ENCODE data around the gene RSPH10B2. TPM values are rescaled to one million over a fixed set of nuclear protein-coding genes. Genes with fewer than 3 reads are reported as not detected.
A peak's percentile ranks its signal among the peaks of the same experiment; 100 is the strongest.
"Not testable (repeated sequence)": the region's sequence is repeated elsewhere in the genome, so short reads cannot be mapped to it uniquely, and the experiment has no call there.

RSPH10B2 gene
- total RNA-seq, 1 experiment from 2014 or later = 0.33 TPM

- peak overlapping the region in 1 of 3 experiments; percentile 90; a peak in 3 of 7 replicates for H3K27ac Mint-ChIP-seq
- not testable (repeated sequence) for H3K4ac ChIP-seq (ENCODE audit: low read depth, low read length); H4K5ac ChIP-seq (ENCODE audit: insufficient read length, low read depth, low read length); H3K27me3 Mint-ChIP-seq (ENCODE audit: low read depth); H2BK20ac ChIP-seq (ENCODE audit: low read depth, low read length, poor library complexity, severe bottlenecking); H3K56ac ChIP-seq (ENCODE audit: insufficient read length, low read depth, low read length); H3K18ac ChIP-seq (ENCODE audit: insufficient read length, low read depth, low read length); H2AK5ac ChIP-seq (ENCODE audit: insufficient read length, low read length); H3K9ac ChIP-seq (ENCODE audit: extremely low read depth, insufficient read length, low read length); H4K8ac ChIP-seq (replicated peaks; ENCODE audit: insufficient read length, low read depth, low read length); H3K4me3 Mint-ChIP-seq; H3K79me2 ChIP-seq (ENCODE audit: insufficient read depth, low read length); H3K4me1 ChIP-seq (ENCODE audit: insufficient read depth, low read length); H3K4me1 Mint-ChIP-seq; H2BK120ac ChIP-seq (ENCODE audit: low read depth, low read length, poor library complexity, severe bottlenecking); H4K91ac ChIP-seq (ENCODE audit: insufficient read length, low read depth, low read length); H3K4me2 ChIP-seq (ENCODE audit: insufficient read depth, insufficient read length, low read length); H3K27me3 ChIP-seq (ENCODE audit: insufficient read depth, low read length); H3K9me3 Mint-ChIP-seq; H3K9me3 ChIP-seq (ENCODE audit: control insufficient read depth, low read depth, low read length); H4K20me1 ChIP-seq (ENCODE audit: control insufficient read depth, insufficient read depth, insufficient read length); H2AFZ ChIP-seq (ENCODE audit: low read length); H3K14ac ChIP-seq (ENCODE audit: insufficient read depth, low read length); H3K27ac ChIP-seq (ENCODE audit: insufficient read length, low read depth, low read length); H2BK12ac ChIP-seq (ENCODE audit: insufficient read length, low read depth, low read length); H2BK5ac ChIP-seq (ENCODE audit: insufficient read length, low read length); H3T11ph ChIP-seq (ENCODE audit: low read length); H3K23me2 ChIP-seq (ENCODE audit: insufficient read length, low read depth, low read length, poor library complexity, severe bottlenecking); H3K79me1 ChIP-seq (ENCODE audit: insufficient read depth, low read depth, low read length, poor library complexity, severe bottlenecking); H3K36me3 Mint-ChIP-seq (ENCODE audit: insufficient read depth in 1 of 3, low read depth in 3 of 3); H2BK15ac ChIP-seq (ENCODE audit: low read depth, low read length); DNase-seq; H3K23ac ChIP-seq (ENCODE audit: insufficient read length, low read depth, low read length)
- WGBS (ENCODE audit: extremely low coverage, insufficient read length, low lambda C conversion rate) = no CpG with 5 or more reads among the region's 6 CpGs
Observed at GRCh38 chr7:6750173-6750572, 3.7 kb upstream of the RSPH10B2 start.

DNA sequence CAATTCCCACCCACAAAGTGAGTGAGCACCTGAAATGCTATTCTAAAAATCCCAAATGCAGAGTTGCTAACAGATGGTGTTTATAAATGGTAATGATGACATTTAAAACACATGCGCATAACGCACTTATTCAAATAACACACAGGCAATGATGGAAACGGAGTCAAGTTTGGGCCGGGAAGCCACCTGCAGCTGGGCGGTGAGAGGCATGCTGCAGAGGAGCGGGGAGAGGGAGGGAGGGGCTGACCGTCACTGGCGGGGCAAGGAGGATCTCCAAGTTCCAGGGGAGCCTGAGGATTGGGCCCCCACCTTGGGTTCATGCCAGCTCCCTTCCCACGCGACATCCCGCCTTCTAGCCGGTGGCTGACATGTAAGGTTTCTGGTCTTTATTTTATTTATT, 7.3 kb downstream of the RSPH10B2 start:
- H4K20me1 ChIP-seq (ENCODE audit: control insufficient read depth, insufficient read depth, insufficient read length); H3K4me2 ChIP-seq (ENCODE audit: insufficient read depth, insufficient read length, low read length); H4K5ac ChIP-seq (ENCODE audit: insufficient read length, low read depth, low read length); H2BK20ac ChIP-seq (ENCODE audit: low read depth, low read length, poor library complexity, severe bottlenecking); H3K9ac ChIP-seq (ENCODE audit: extremely low read depth, insufficient read length, low read length); H3K4me1 Mint-ChIP-seq; H3K23me2 ChIP-seq (ENCODE audit: insufficient read length, low read depth, low read length, poor library complexity, severe bottlenecking); H3T11ph ChIP-seq (ENCODE audit: low read length); H3K18ac ChIP-seq (ENCODE audit: insufficient read length, low read depth, low read length); H3K56ac ChIP-seq (ENCODE audit: insufficient read length, low read depth, low read length); H2BK15ac ChIP-seq (ENCODE audit: low read depth, low read length); H2BK120ac ChIP-seq (ENCODE audit: low read depth, low read length, poor library complexity, severe bottlenecking); H3K23ac ChIP-seq (ENCODE audit: insufficient read length, low read depth, low read length); H3K79me2 ChIP-seq (ENCODE audit: insufficient read depth, low read length); H3K9me3 Mint-ChIP-seq; H4K8ac ChIP-seq (replicated peaks; ENCODE audit: insufficient read length, low read depth, low read length); H2AFZ ChIP-seq (ENCODE audit: low read length); H3K4ac ChIP-seq (ENCODE audit: low read depth, low read length); H3K36me3 Mint-ChIP-seq (ENCODE audit: insufficient read depth in 1 of 3, low read depth in 3 of 3); H3K4me3 Mint-ChIP-seq; H2AK5ac ChIP-seq (ENCODE audit: insufficient read length, low read length); H3K27ac Mint-ChIP-seq; H3K9me3 ChIP-seq (ENCODE audit: control insufficient read depth, low read depth, low read length); H4K91ac ChIP-seq (ENCODE audit: insufficient read length, low read depth, low read length); H3K4me1 ChIP-seq (ENCODE audit: insufficient read depth, low read length); H3K27ac ChIP-seq (ENCODE audit: insufficient read length, low read depth, low read length); H3K14ac ChIP-seq (ENCODE audit: insufficient read depth, low read length); DNase-seq; H3K79me1 ChIP-seq (ENCODE audit: insufficient read depth, low read depth, low read length, poor library complexity, severe bottlenecking); H2BK5ac ChIP-seq (ENCODE audit: insufficient read length, low read length); H3K27me3 ChIP-seq (ENCODE audit: insufficient read depth, low read length); H3K27me3 Mint-ChIP-seq (ENCODE audit: low read depth); H2BK12ac ChIP-seq (ENCODE audit: insufficient read length, low read depth, low read length): not testable (repeated sequence)
- no CpG with 5 or more reads among the region's 12 CpGs for WGBS (ENCODE audit: extremely low coverage, insufficient read length, low lambda C conversion rate)

All from H9 (cell line).